DND-41 (cell line): Measurements from ENCODE around the gene TECPR2.

Experiments used
- CTCF ChIP-seq: IDR thresholded peaks from 2 replicates; pipeline ENCODE4 v1.5.1; 2012; ENCODE audit warnings: borderline replicate concordance, low read length, moderate library complexity, mild to moderate bottlenecking; ENCODE audit not compliant: poor library complexity, severe bottlenecking; ENCODE audit errors: extremely low read depth
- EZH2 ChIP-seq: IDR thresholded peaks from 3 replicates; pipeline ENCODE4 v1.6.1; 2012; ENCODE audit warnings: borderline replicate concordance, low read depth, mild to moderate bottlenecking, moderate library complexity, low read length, inconsistent platforms; ENCODE audit not compliant: severe bottlenecking

GRCh38 chr14:102373110-102373509 is 10.4 kb downstream of the TECPR2 start:
- TF ChIP-seq EZH2 = no peak
- no peak for TF ChIP-seq CTCF
